GM19351 (cell line): ENCODE measurements around the gene CHRM4.

ENCODE experiments used
- ATAC-seq: cut with Tn5 transposase; IDR thresholded peaks from one replicate; pipeline ENCODE4 v1.9.1; 2021; ENCODE audit warnings: mild to moderate bottlenecking, moderate library complexity; ENCODE audit not compliant: unreplicated experiment

The CHRM4 gene

GRCh38 chr11:46370253-46370652 lies 21.3 kb downstream of the CHRM4 start:
- ATAC-seq = no peak

DNA sequence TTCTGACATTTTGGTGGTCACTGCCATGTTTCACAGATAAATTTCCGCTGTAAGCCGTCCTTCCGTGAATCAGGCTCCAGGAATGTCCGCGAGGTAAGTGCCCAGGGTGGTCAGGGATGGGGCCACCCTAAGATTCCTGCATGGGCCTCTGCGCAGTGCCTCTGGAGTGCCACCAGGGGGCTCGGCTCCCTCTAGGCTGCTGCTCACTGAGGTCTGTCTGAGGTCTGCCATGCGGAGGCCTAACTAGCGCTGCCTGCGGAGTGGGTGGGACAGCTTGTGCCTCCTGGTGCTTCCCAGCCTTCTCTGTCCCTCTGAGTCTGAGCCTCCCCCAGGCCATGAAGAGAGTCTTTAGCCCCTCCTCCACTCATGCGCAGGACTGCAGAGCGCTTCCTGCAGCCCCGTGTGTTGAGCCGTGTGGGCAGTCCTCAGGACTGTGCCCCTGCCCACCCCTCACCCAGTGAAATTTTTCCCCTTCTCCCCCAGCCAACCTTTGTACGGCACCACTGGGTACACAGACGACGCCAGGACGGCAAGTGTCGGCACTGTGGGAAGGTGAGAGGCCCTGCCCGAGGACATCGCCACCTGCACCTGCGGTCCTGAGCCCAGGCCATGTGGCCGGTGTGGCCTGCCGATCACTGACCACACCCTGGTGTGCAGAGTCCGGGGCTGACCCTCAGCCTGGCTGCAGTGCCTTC lies 22.0 kb downstream of the CHRM4 start:
- ATAC-seq = peak; percentile 77

DNA sequence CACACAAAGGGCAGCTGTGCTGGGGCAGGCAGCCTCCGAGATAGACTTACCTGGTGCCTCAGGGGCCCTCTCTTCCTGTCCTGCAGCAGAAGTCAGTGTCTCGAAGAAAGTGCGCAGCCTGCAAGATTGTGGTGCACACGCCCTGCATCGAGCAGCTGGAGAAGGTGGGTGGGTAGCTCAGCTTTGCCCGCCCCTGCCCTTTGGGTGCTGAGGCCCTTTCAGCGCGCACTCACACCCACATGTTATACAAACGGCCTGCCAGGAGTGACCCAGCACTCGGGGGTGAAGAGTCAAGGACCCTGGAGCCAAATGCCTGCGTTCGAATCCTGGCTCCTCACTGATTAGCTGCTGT lies 23.7 kb downstream of the CHRM4 start:
- no peak for ATAC-seq

GRCh38 chr11:46367244-46367915 lies 24.2 kb downstream of the CHRM4 start:
- ATAC-seq = peak; percentile 71

- no peak for ATAC-seq
Observed at GRCh38 chr11:46366661-46367161, 24.9 kb downstream of the CHRM4 start.

DNA sequence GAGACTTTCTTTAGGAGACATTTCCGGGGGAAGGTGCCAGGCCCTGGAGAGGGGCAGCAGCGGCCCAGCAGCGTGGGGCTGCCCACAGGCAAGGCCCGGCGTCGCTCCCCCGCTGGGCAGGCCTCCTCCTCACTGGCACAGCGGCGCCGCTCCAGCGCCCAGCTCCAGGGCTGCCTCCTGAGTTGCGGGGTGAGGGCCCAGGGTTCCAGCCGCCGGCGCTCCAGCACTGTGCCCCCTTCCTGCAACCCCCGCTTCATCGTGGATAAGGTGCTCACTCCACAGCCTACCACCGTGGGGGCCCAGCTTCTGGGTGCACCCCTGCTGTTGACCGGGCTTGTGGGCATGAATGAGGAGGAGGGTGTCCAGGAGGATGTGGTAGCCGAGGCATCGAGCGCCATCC lies 25.3 kb downstream of the CHRM4 start:
- ATAC-seq = no peak

GRCh38 chr11:46364791-46365190 lies 26.8 kb downstream of the CHRM4 start:
- ATAC-seq = no peak

DNA sequence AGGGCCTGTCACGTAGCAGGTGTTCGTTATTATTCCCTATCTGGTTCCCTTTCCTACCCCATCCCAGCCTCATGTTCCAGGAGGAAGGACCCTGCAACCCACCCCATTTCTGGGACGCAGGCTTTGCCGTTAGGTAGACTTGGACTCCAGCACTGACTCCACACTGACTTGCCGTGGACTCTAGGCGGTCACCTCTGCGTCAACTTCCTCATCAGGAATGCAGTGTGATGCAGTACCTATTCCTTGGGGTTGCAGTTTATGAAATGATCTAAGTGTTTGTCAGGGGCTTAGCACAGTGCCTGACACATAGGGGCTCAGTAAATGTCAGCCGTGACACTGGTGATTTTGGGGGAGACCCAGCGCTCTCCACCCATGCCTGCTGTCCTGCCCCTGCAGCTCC lies 27.5 kb downstream of the CHRM4 start:
- no peak for ATAC-seq

GRCh38 chr11:46363455-46364005 lies 28.0 kb downstream of the CHRM4 start:
- no peak for ATAC-seq

GRCh38 chr11:46363031-46363407 lies 28.6 kb downstream of the CHRM4 start:
- ATAC-seq = no peak

- no peak for ATAC-seq
Observed at GRCh38 chr11:46362156-46363030, 29.2 kb downstream of the CHRM4 start.

GRCh38 chr11:46361283-46362155 lies 30.1 kb downstream of the CHRM4 start:
- peak; percentile 97 for ATAC-seq

DNA sequence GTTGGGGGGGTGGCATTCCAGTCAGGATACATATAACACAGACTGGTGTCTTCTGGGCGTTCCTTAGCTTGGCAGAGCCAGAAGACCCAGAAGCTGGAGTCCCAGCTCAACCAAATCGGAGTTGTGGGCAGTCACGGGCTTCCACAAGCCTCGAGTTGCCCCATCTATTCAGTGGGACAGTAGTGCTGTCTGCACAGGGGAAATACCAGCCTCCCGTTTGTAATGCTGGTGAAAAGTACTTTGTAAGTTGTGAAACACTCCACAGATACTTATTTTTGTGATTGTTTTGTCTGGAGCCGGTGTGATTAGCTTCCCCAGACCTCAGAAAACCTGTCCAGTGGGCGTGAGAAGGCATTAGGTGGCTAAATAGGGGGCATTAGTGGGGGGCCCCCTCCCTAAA lies 30.7 kb downstream of the CHRM4 start:
- peak; percentile 26 for ATAC-seq

- no peak for ATAC-seq
Observed at GRCh38 chr11:46359953-46360352, 31.6 kb downstream of the CHRM4 start.

DNA sequence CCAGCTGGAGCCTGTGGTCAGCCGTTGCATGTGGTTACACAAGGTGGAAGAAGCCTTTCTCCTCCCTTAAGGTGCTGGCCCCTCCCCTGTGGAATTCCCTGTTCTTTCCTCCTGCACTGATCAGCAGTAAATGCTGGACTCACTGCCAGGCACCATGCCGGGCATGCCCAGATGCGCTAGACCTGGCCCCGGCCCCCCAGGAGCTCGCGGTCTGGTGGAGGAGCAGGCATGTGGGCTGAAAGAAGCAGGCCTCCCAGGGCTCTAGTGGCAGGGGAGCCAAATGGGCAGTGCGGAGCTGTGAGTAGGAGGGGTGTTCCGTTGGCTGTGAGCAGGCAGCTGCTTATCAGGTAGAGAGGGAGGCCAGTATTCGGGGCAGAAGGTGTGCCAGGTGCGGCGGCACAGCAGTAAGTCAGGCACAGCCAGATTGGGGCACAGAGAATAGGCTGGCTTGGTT lies 34.1 kb downstream of the CHRM4 start:
- ATAC-seq = no peak

DNA sequence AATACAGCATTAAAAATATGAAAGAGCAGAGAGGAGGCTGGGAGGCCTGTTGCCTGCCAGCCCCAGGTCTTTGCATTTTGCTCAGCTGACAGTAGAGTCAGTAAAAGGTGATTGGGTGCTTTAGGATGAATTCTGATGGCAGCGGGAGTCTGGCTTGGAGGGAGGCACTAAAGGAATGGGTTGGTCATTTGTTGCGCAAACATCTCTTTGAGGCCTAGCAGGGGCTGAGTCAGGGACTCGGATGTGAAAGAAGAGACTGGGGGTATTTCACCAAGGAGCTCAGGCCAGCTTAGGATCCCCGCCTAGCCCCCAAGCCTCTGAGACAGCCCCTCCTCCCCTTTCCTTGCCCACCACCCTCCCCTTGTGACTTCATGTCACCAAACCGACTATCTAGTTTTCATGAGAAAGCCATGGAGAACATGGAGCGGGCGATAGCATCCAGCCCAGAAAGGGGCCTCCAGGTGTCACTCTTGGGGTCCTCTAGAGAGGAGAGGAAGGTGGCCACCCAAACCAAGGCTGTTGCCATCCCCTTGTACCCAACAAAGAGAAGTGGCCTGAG lies 34.6 kb downstream of the CHRM4 start:
- no peak for ATAC-seq

GRCh38 chr11:46353698-46354097 lies 37.9 kb downstream of the CHRM4 start:
- ATAC-seq = no peak

DNA sequence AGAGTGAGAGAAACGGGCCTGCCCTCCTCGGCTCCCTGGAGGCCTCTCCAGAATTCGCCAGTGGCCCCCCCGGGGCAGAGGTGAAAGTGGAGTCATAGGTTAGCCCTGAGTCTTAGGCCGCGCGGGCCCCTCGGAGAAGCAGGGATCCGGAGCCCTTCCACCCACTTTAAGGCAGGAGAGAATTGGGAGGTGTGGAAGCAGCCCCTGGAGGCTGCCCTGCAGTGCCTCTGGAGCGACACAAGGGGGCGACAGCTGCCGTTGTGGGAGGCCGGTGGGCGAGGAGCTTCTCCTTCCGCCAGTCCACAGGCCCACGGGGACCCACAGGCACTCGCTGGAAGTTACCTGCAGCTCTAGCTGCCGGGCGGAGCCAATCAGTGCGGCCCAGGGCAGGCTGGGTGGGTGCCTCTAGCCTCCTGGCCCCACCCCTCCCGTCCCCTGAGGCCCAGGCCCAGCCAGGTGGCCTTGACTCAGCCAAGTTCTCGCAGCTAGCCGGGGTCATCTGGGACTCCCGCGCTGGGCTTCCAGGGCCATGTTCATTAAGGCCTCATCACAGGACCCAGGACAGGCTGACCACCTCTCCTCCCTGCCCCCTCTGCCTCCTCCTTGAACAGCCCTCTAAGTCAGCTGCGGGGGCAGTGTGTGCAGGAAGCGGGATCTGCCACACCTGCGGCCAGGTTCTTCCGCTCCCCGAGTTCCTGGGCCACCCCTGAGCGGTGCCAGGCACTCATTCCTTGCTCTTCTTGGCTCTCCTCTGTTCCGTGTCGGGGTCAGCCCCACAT lies 39.3 kb downstream of the CHRM4 start:
- no peak for ATAC-seq

- ATAC-seq = no peak
Observed at GRCh38 chr11:46351606-46352005, 40.0 kb downstream of the CHRM4 start.
